Bronchial epithelial cell (primary cell): ENCODE results near the gene EDAR. TPM values are rescaled to one million over a fixed set of nuclear protein-coding genes. Genes with fewer than 3 reads are reported as not detected.

Experiments
- DNase-seq: peaks from one replicate; pipeline ENCODE4 v3.0.0-alpha.2; 2010; ENCODE audit warnings: low read depth
- FAIRE-seq: peaks from 2 replicates; lab custom pipeline; 2011; peaks lifted over from hg19 to GRCh38; lab: Jason Lieb, UNC
- H3K27me3 ChIP-seq: 2 replicates; pipeline ENCODE4 v1.5.1; 2011; ENCODE audit warnings: low read length; ENCODE audit not compliant: control insufficient read depth, insufficient read depth
- H3K36me3 ChIP-seq: 2 replicates; pipeline ENCODE4 v1.5.1; 2011; ENCODE audit warnings: low read length; ENCODE audit not compliant: control insufficient read depth, insufficient read depth
- H3K4me3 ChIP-seq: 2 replicates; pipeline ENCODE4 v1.5.1; 2011; ENCODE audit warnings: mild to moderate bottlenecking, low read depth, low read length, control low read depth
- CTCF ChIP-seq: IDR thresholded peaks from 2 replicates; pipeline ENCODE4 v1.5.1; 2011; ENCODE audit warnings: mild to moderate bottlenecking, moderate library complexity, low read length, control low read depth, inconsistent platforms; ENCODE audit not compliant: insufficient read depth, severe bottlenecking
- total RNA-seq: library from RNA; depleted of rRNA; stranded (reverse); fragments of >200 nt; gene quantifications from 2 replicates; pipeline ENCODE4 v1.2.1, GENCODE V29; 2014

EDAR gene
- total RNA-seq, 1 donor from 2014 or later: under 0.01 TPM

- Histone ChIP-seq H3K36me3 (no peaks in the 10 kb centered on the region), H3K27me3 (no peaks in the 10 kb centered on the region), H3K4me3 (no peak overlapping the region)
- no peak for TF ChIP-seq CTCF
- FAIRE-seq: no peak
- no peak for DNase-seq
Observed at GRCh38 chr2:108924580-108925251, 64.3 kb downstream of the EDAR start.

- DNase-seq: no peak
- no peak for TF ChIP-seq CTCF
- no peaks in the 10 kb centered on the region for H3K36me3 ChIP-seq
- H3K4me3 ChIP-seq: no peak overlapping the region
- no peaks in the 10 kb centered on the region for H3K27me3 ChIP-seq
- FAIRE-seq: peak; percentile 72
Observed at GRCh38 chr2:108923736-108924579, 65.1 kb downstream of the EDAR start.

- Histone ChIP-seq H3K36me3 (no peaks in the 10 kb centered on the region), H3K4me3 (no peak overlapping the region), H3K27me3 (no peaks in the 10 kb centered on the region)
- peak; percentile 99 for DNase-seq
- FAIRE-seq: peak; percentile 100
- TF ChIP-seq CTCF: no peak
Observed at GRCh38 chr2:108923019-108923700, 65.9 kb downstream of the EDAR start.

- Histone ChIP-seq H3K36me3 (no peaks in the 10 kb centered on the region), H3K27me3 (no peaks in the 10 kb centered on the region), H3K4me3 (no peak overlapping the region)
- peak; percentile 92 for FAIRE-seq
- DNase-seq: peak; percentile 95
- TF ChIP-seq CTCF: no peak
Observed at GRCh38 chr2:108922141-108922915, 66.7 kb downstream of the EDAR start.

GRCh38 chr2:108921096-108922030 is 67.7 kb downstream of the EDAR start:
- FAIRE-seq (no peak), DNase-seq (no peak)
- Histone ChIP-seq H3K36me3 (no peaks in the 10 kb centered on the region), H3K4me3 (no peak overlapping the region), H3K27me3 (no peaks in the 10 kb centered on the region)
- TF ChIP-seq CTCF: no peak
